ENCODE measurements around the gene VPS39. TPM values are rescaled to one million over a fixed set of nuclear protein-coding genes. Genes with fewer than 3 reads are reported as not detected.

Gene VPS39
- polyA plus RNA-seq, 1 of the 3 experiments (the other 2 are of a cell fraction): 61.1 TPM

DNA sequence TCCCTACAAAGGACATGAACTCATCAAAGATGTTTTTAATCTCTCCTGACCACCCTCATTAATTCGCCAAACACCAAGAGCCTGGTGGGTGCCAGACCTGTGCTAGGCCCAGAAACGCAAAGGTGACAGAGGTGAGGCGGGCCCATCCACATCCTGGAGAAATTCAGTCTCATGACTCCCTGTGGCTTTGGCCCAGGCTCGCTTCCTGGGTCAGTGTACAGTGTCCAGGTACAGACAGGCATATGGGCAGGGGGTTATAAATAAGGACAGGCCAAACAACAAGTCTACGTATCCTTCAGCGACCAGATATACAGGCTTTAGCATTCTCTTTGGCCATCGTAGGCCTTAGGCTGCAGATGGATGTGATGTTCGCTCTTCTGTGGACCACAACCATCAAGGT is 50.7 kb downstream of the VPS39 start (continued):
- no peak for TF ChIP-seq TCF12 (IDR thresholded peaks at IDR 0.05)
- no peak for TF ChIP-seq CHD2 (IDR thresholded peaks at IDR 0.05; ENCODE audit: low read length, partially characterized antibody)
- TF ChIP-seq NRF1 (IDR thresholded peaks at IDR 0.05; ENCODE audit: low read depth, low read length): no peak
- no peak for TF ChIP-seq FOXM1 (IDR thresholded peaks at IDR 0.05; ENCODE audit: low read depth)
- TF ChIP-seq RAD21 (IDR thresholded peaks at IDR 0.05; ENCODE audit: low read length): no peak

DNA sequence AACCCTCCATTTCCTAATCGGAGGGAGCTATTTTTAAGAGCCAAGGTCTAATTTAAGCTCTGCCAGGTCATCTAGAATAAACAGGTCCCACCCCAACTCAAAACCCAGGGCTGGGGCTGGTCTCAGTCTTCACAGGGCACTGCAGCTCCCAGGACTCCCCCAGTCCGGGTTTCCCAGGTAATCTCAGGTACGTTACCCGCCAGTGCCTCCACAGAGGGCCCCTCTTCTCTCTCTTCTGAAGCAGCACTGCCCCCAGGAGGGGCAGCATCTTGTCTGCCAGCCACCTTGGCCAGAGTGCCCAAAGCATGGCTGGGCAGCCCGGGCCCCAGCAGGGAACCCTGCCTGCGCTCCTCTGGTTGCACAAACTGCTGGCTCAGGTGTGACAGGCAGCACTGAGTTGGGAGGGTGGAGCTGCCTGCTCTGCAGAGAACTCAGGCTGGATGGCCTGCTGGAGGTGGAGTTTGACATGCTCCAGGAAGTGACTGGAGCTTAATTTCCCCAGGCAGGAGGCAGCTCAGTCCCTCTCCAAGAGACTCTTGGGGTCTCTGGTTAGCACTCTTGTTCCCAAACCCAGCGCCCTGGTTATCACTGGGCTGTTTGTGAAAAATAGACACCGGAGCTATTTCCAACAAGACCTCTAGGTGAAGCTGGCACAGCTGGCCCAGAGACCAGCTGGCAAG is 51.7 kb downstream of the VPS39 start, which contains the start of gene PLA2G4F:
TSS of gene PLA2G4F (minus strand) at position 394 of the 680 bp plus-strand sequence. CDS start at position 307, 87 bp downstream.
- DNase-seq: no peak
- no peaks in the 10 kb centered on the region for H3K79me2 ChIP-seq (ENCODE audit: insufficient read depth)
- H3F3A ChIP-seq (replicated peaks; ENCODE audit: insufficient read depth): peaks cover 12% of the 10 kb centered on the region
- no peak within 1 kb of the TSS for H3K27ac ChIP-seq (ENCODE audit: low read depth in 2 of 2, low read length in 1 of 2)
- peaks cover 13 to 25% of the 10 kb centered on the region in 2 experiments for H3K36me3 ChIP-seq (replicated peaks in 1 of 2; ENCODE audit: control insufficient read depth in 1 of 2, insufficient read depth in 2 of 2, low read length in 1 of 2)
- H3K4me2 ChIP-seq: no peak within 1 kb of the TSS
- POLR2A ChIA-PET: no interaction called here
- H3K9me2 ChIP-seq: no peaks in the 10 kb centered on the region
- no peak within 1 kb of the TSS for H2AFZ ChIP-seq (ENCODE audit: low read depth)
- no peak within 1 kb of the TSS for H3K4me3 ChIP-seq (ENCODE audit: low read depth in 2 of 2, low read length in 1 of 2)
- H4K20me1 ChIP-seq (ENCODE audit: insufficient read depth): no peaks in the 10 kb centered on the region
- CTCF ChIA-PET: interaction anchor here (0.9 to 4.1 kb wide), 4 partner anchors 8 to 167 kb away, joined by 3 to 28 read pairs (median 3); no protein-coding TSS in a partner anchor
- WGBS (ENCODE audit: low lambda C conversion rate): 67% methylated on average over 3 of the region's 8 CpGs
- H3K4me1 ChIP-seq (ENCODE audit: control insufficient read depth in 1 of 2, insufficient read depth in 2 of 2, low read depth in 1 of 2, low read length in 1 of 2): peaks cover 9 to 14% of the 10 kb centered on the region in 2 experiments; a peak in 2 of 4 replicates
- TF ChIP-seq GATA2 (CRISPR knock-in tag; IDR thresholded peaks at IDR 0.05): no peak
- TF ChIP-seq, protein P1, sequence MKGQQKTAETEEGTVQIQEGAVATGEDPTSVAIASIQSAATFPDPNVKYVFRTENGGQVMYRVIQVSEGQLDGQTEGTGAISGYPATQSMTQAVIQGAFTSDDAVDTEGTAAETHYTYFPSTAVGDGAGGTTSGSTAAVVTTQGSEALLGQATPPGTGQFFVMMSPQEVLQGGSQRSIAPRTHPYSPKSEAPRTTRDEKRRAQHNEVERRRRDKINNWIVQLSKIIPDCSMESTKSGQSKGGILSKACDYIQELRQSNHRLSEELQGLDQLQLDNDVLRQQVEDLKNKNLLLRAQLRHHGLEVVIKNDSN (IDR thresholded peaks at IDR 0.05; ENCODE audit: borderline replicate concordance, low read depth): no peak
- TF ChIP-seq FOSL2 (IDR thresholded peaks at IDR 0.05; ENCODE audit: borderline replicate concordance, low read depth): no peak
- no peak for TF ChIP-seq RXRA (IDR thresholded peaks at IDR 0.05; ENCODE audit: borderline replicate concordance, low read depth)
- TF ChIP-seq POLR2AphosphoS5 (IDR thresholded peaks at IDR 0.05; ENCODE audit: low read depth, low read length): no peak; the same call in 1 of the 2 replicates
- TF ChIP-seq, protein P2, sequence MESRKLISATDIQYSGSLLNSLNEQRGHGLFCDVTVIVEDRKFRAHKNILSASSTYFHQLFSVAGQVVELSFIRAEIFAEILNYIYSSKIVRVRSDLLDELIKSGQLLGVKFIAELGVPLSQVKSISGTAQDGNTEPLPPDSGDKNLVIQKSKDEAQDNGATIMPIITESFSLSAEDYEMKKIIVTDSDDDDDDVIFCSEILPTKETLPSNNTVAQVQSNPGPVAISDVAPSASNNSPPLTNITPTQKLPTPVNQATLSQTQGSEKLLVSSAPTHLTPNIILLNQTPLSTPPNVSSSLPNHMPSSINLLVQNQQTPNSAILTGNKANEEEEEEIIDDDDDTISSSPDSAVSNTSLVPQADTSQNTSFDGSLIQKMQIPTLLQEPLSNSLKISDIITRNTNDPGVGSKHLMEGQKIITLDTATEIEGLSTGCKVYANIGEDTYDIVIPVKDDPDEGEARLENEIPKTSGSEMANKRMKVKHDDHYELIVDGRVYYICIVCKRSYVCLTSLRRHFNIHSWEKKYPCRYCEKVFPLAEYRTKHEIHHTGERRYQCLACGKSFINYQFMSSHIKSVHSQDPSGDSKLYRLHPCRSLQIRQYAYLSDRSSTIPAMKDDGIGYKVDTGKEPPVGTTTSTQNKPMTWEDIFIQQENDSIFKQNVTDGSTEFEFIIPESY (IDR thresholded peaks at IDR 0.05; ENCODE audit: borderline replicate concordance, low read depth): no peak
- TF ChIP-seq NRF1 (IDR thresholded peaks at IDR 0.05; ENCODE audit: low read depth, low read length): no peak
- TF ChIP-seq TCF12 (IDR thresholded peaks at IDR 0.05): no peak
- TF ChIP-seq TEAD4 (IDR thresholded peaks at IDR 0.05; ENCODE audit: borderline replicate concordance, insufficient read depth): no peak
- TF ChIP-seq FOXM1 (IDR thresholded peaks at IDR 0.05; ENCODE audit: low read depth): no peak
- no peaks in the 10 kb centered on the region for H3K27me3 ChIP-seq (ENCODE audit: insufficient read depth)
- H3K9me3 ChIP-seq: no peaks in the 10 kb centered on the region
- no peak within 1 kb of the TSS for H3K9ac ChIP-seq
